ENCODE results near the gene LOXL3. TPM values are rescaled to one million over a fixed set of nuclear protein-coding genes. Genes with fewer than 3 reads are reported as not detected.

LOXL3 gene
- polyA plus RNA-seq, 1 donor: 3.6 TPM

GRCh38 chr2:74560591-74560990 is 6.8 kb upstream of the LOXL3 start:
- DNase-seq: no peak

GRCh38 chr2:74559912-74560311 is 6.2 kb upstream of the LOXL3 start:
- Histone ChIP-seq H3K9me3 (ENCODE audit: control insufficient read depth, low read depth, low read length) (peaks cover 4% of the 10 kb centered on the region), H3K36me3 (ENCODE audit: control insufficient read depth, insufficient read depth, low read length) (no peaks in the 10 kb centered on the region), H3K27me3 (ENCODE audit: control insufficient read depth, insufficient read depth, low read length) (peaks cover 91% of the 10 kb centered on the region), H3K27ac (ENCODE audit: low read length) (no peak overlapping the region), H3K4me3 (ENCODE audit: low read length) (no peak overlapping the region), H3K4me1 (ENCODE audit: control insufficient read depth, insufficient read depth, low read length) (no peaks in the 10 kb centered on the region)
- no CpG with 5 or more reads among the region's 5 CpGs for WGBS (ENCODE audit: insufficient coverage, low lambda C conversion rate)
- DNase-seq: no peak

More at GRCh38 chr2:74560591-74560990, 6.8 kb upstream of the LOXL3 start:
- H3K27me3 ChIP-seq (ENCODE audit: control insufficient read depth, insufficient read depth, low read length): peaks cover 84% of the 10 kb centered on the region
- no peaks in the 10 kb centered on the region for H3K9me3 ChIP-seq (ENCODE audit: control insufficient read depth, low read depth, low read length)
- WGBS (ENCODE audit: insufficient coverage, low lambda C conversion rate): no CpG with 5 or more reads among the region's 6 CpGs
- H3K27ac ChIP-seq (ENCODE audit: low read length): no peak overlapping the region
- no peak overlapping the region for H3K4me3 ChIP-seq (ENCODE audit: low read length)
- H3K36me3 ChIP-seq (ENCODE audit: control insufficient read depth, insufficient read depth, low read length): no peaks in the 10 kb centered on the region
- no peaks in the 10 kb centered on the region for H3K4me1 ChIP-seq (ENCODE audit: control insufficient read depth, insufficient read depth, low read length)

- peaks cover 10% of the 10 kb centered on the region for H3K9me3 ChIP-seq (ENCODE audit: control insufficient read depth, low read depth, low read length)
- peak in 1 of 2 donors; percentile 20 for DNase-seq
- H3K4me1 ChIP-seq (ENCODE audit: control insufficient read depth, insufficient read depth, low read length): no peaks in the 10 kb centered on the region
- H3K36me3 ChIP-seq (ENCODE audit: control insufficient read depth, insufficient read depth, low read length): no peaks in the 10 kb centered on the region
- no CpG with 5 or more reads among the region's 7 CpGs for WGBS (ENCODE audit: insufficient coverage, low lambda C conversion rate)
- H3K27me3 ChIP-seq (ENCODE audit: control insufficient read depth, insufficient read depth, low read length): peaks cover 95% of the 10 kb centered on the region
- H3K4me3 ChIP-seq (ENCODE audit: low read length): no peak overlapping the region
- H3K27ac ChIP-seq (ENCODE audit: low read length): no peak overlapping the region
These were observed 4.8 kb upstream of the LOXL3 start for GRCh38 chr2:74558284-74559230.

GRCh38 chr2:74556831-74557370 is 3.2 kb upstream of the LOXL3 start:
- H3K27ac ChIP-seq (ENCODE audit: low read length): no peak overlapping the region

GRCh38 chr2:74556159-74556558 is 2.4 kb upstream of the LOXL3 start:
- no CpG with 5 or more reads among the region's 14 CpGs for WGBS (ENCODE audit: insufficient coverage, low lambda C conversion rate)
- H3K4me3 ChIP-seq (ENCODE audit: low read length): no peak overlapping the region
- no peaks in the 10 kb centered on the region for H3K4me1 ChIP-seq (ENCODE audit: control insufficient read depth, insufficient read depth, low read length)
- H3K36me3 ChIP-seq (ENCODE audit: control insufficient read depth, insufficient read depth, low read length): no peaks in the 10 kb centered on the region
- no peak for DNase-seq
- peaks cover 10% of the 10 kb centered on the region for H3K9me3 ChIP-seq (ENCODE audit: control insufficient read depth, low read depth, low read length)
- H3K27me3 ChIP-seq (ENCODE audit: control insufficient read depth, insufficient read depth, low read length): peaks cover 94% of the 10 kb centered on the region
- H3K27ac ChIP-seq (ENCODE audit: low read length): no peak overlapping the region

More at GRCh38 chr2:74556831-74557370, 3.2 kb upstream of the LOXL3 start:
- no peak overlapping the region for H3K4me3 ChIP-seq (ENCODE audit: low read length)
- 100% methylated on average over 1 of the region's 6 CpGs for WGBS (ENCODE audit: insufficient coverage, low lambda C conversion rate)
- peaks cover 95% of the 10 kb centered on the region for H3K27me3 ChIP-seq (ENCODE audit: control insufficient read depth, insufficient read depth, low read length)
- H3K9me3 ChIP-seq (ENCODE audit: control insufficient read depth, low read depth, low read length): peaks cover 10% of the 10 kb centered on the region
- H3K4me1 ChIP-seq (ENCODE audit: control insufficient read depth, insufficient read depth, low read length): no peaks in the 10 kb centered on the region
- DNase-seq: no peak
- no peaks in the 10 kb centered on the region for H3K36me3 ChIP-seq (ENCODE audit: control insufficient read depth, insufficient read depth, low read length)

- Histone ChIP-seq H3K9me3 (ENCODE audit: control insufficient read depth, low read depth, low read length) (peaks cover 10% of the 10 kb centered on the region), H3K27ac (ENCODE audit: low read length) (no peak overlapping the region), H3K36me3 (ENCODE audit: control insufficient read depth, insufficient read depth, low read length) (no peaks in the 10 kb centered on the region), H3K4me1 (ENCODE audit: control insufficient read depth, insufficient read depth, low read length) (no peaks in the 10 kb centered on the region), H3K4me3 (ENCODE audit: low read length) (peak overlapping the region; percentile 82), H3K27me3 (ENCODE audit: control insufficient read depth, insufficient read depth, low read length) (peaks cover 96% of the 10 kb centered on the region)
- no CpG with 5 or more reads among the region's 17 CpGs for WGBS (ENCODE audit: insufficient coverage, low lambda C conversion rate)
- no peak for DNase-seq
These were observed 1.9 kb upstream of the LOXL3 start for GRCh38 chr2:74555610-74556103.

GRCh38 chr2:74554820-74555531 is 1.2 kb upstream of the LOXL3 start:
- peak overlapping the region; percentile 82 for H3K4me3 ChIP-seq (ENCODE audit: low read length)
- peaks cover under 1% of the 10 kb centered on the region for H3K4me1 ChIP-seq (ENCODE audit: control insufficient read depth, insufficient read depth, low read length)
- H3K36me3 ChIP-seq (ENCODE audit: control insufficient read depth, insufficient read depth, low read length): no peaks in the 10 kb centered on the region
- peak in 1 of 2 donors; percentile 68 for DNase-seq
- peaks cover 10% of the 10 kb centered on the region for H3K9me3 ChIP-seq (ENCODE audit: control insufficient read depth, low read depth, low read length)
- H3K27me3 ChIP-seq (ENCODE audit: control insufficient read depth, insufficient read depth, low read length): peaks cover 96% of the 10 kb centered on the region
- no CpG with 5 or more reads among the region's 58 CpGs for WGBS (ENCODE audit: insufficient coverage, low lambda C conversion rate)
- peak overlapping the region; percentile 28 for H3K27ac ChIP-seq (ENCODE audit: low read length)

GRCh38 chr2:74552914-74553811 is 579 bp downstream of the LOXL3 start:
- no peak overlapping the region for H3K27ac ChIP-seq (ENCODE audit: low read length)
- DNase-seq: peak in 1 of 2 donors; percentile 40
- no peaks in the 10 kb centered on the region for H3K36me3 ChIP-seq (ENCODE audit: control insufficient read depth, insufficient read depth, low read length)
- H3K9me3 ChIP-seq (ENCODE audit: control insufficient read depth, low read depth, low read length): peaks cover 15% of the 10 kb centered on the region
- 67% methylated on average over 1 of the region's 27 CpGs for WGBS (ENCODE audit: insufficient coverage, low lambda C conversion rate)
- peaks cover 92% of the 10 kb centered on the region for H3K27me3 ChIP-seq (ENCODE audit: control insufficient read depth, insufficient read depth, low read length)
- peak overlapping the region; percentile 82 for H3K4me3 ChIP-seq (ENCODE audit: low read length)
- H3K4me1 ChIP-seq (ENCODE audit: control insufficient read depth, insufficient read depth, low read length): peaks cover 14% of the 10 kb centered on the region

- no peak for DNase-seq
- Histone ChIP-seq H3K27ac (ENCODE audit: low read length) (no peak overlapping the region), H3K9me3 (ENCODE audit: control insufficient read depth, low read depth, low read length) (peaks cover 15% of the 10 kb centered on the region), H3K4me3 (ENCODE audit: low read length) (no peak overlapping the region), H3K36me3 (ENCODE audit: control insufficient read depth, insufficient read depth, low read length) (no peaks in the 10 kb centered on the region), H3K4me1 (ENCODE audit: control insufficient read depth, insufficient read depth, low read length) (peaks cover 14% of the 10 kb centered on the region), H3K27me3 (ENCODE audit: control insufficient read depth, insufficient read depth, low read length) (peaks cover 92% of the 10 kb centered on the region)
- WGBS (ENCODE audit: insufficient coverage, low lambda C conversion rate): 72% methylated on average over 5 of the region's 21 CpGs
These were observed 1.5 kb downstream of the LOXL3 start for GRCh38 chr2:74551942-74552913.

Measured in large intestine (tissue), 3 donors.